Measurements from ENCODE around the gene PAK2. TPM values are rescaled to one million over a fixed set of nuclear protein-coding genes. Genes with fewer than 3 reads are reported as not detected.

The PAK2 gene
- total RNA-seq, 2 experiments from 2014 or later: 79.4 to 81.2 TPM

GRCh38 chr3:196875258-196875657, 135.6 kb downstream of the PAK2 start:
- ChIA-PET CTCF (interaction anchor here (0.6 to 1.7 kb wide), 5 partner anchors 37 to 284 kb away, joined by 3 to 8 read pairs (median 3); no protein-coding TSS in a partner anchor), POLR2A (interaction anchor here (0.7 to 1.1 kb wide), 5 partner anchors 10 to 916 kb away, joined by 3 read pairs; partner anchors contain the start of gene LRCH3)
- intact Hi-C loops (cut with micrococcal nuclease): no loop called here
- H3K36me3 Mint-ChIP-seq (ENCODE audit: low read depth): peaks cover 2% of the 10 kb centered on the region
- no peaks in the 10 kb centered on the region for H3K27me3 Mint-ChIP-seq
- no peak for DNase-seq
- ATAC-seq: no peak
- no peaks in the 10 kb centered on the region for H3K9me3 Mint-ChIP-seq
- no peak overlapping the region for H3K4me3 Mint-ChIP-seq
- H3K4me1 Mint-ChIP-seq (ENCODE audit: low read depth): peaks cover 45% of the 10 kb centered on the region
- peak overlapping the region; percentile 6 for H3K27ac Mint-ChIP-seq
- no peak for TF ChIP-seq CTCF (IDR thresholded peaks at IDR 0.05)

Other genes starting within 250 kb of the PAK2 start
- 10 to 100 TPM; 20.9 to 21.2 TPM for gene RNF168, start 236.1 kb upstream of the PAK2 start, total RNA-seq
- gene SMCO1, start 224.5 kb upstream of the PAK2 start, total RNA-seq: not detected
- 10 to 100 TPM; 16.2 to 17.2 TPM for gene WDR53, start 171.3 kb upstream of the PAK2 start, total RNA-seq
- 10 to 100 TPM; 18.2 TPM for gene FBXO45, start 171.2 kb upstream of the PAK2 start, total RNA-seq
- gene NRROS, start 100.2 kb upstream of the PAK2 start, total RNA-seq: 10 to 100 TPM; 24.2 to 26.5 TPM
- gene CEP19, start 27.6 kb upstream of the PAK2 start, total RNA-seq: 1 to 10 TPM; 5.2 to 5.5 TPM
- gene PIGX, start 27.5 kb upstream of the PAK2 start, total RNA-seq: 10 to 100 TPM; 43.7 to 47.1 TPM
- 10 to 100 TPM; 28.0 to 32.5 TPM for gene SENP5, start 128.1 kb downstream of the PAK2 start, total RNA-seq
- 100 to 1,000 TPM; 107 to 111 TPM for gene NCBP2, start 202.7 kb downstream of the PAK2 start, total RNA-seq
- gene PIGZ, start 229.0 kb downstream of the PAK2 start, total RNA-seq: under 1 TPM; 0.27 to 0.76 TPM

Data from activated CD8-positive, alpha-beta T cell treated with anti-CD3 and anti-CD28 coated beads for 36 hours (primary cell).